ENCODE results near the gene STRN3.

GRCh38 chr14:31018057-31018645 lies 8.0 kb downstream of the STRN3 start:
- TF ChIP-seq CTCF (IDR thresholded peaks at IDR 0.05; ENCODE audit: low read depth, low read length, poor library complexity, severe bottlenecking) = no peak
- no peak for TF ChIP-seq EZH2phosphoT487 (IDR thresholded peaks at IDR 0.05; ENCODE audit: borderline replicate concordance, low read length)
